GM12878 (cell line): Measurements from ENCODE around the gene LILRB1. TPM values are rescaled to one million over a fixed set of nuclear protein-coding genes. Genes with fewer than 3 reads are reported as not detected.

Experiments
- ATAC-seq: fragments of 200-7000 bp; cut with Tn5 transposase; 3 replicates; pipeline ENCODE4 v1.9.1; 2020; ENCODE audit warnings: mild to moderate bottlenecking, moderate library complexity
- BruUV-seq: library from RNA; stranded (reverse); fragments of 400-500 nt; replicated peaks from 2 replicates; lab custom pipeline; 2021; lab: Mats Ljungman, UMichigan
- CTCF ChIA-PET: fragments of 300-600 bp; sonication (Branson Sonifier 250); formaldehyde crosslinking; extraction: SDS; loops from one replicate; lab custom pipeline; 2021; ENCODE audit warnings: inconsistent platforms; lab: Yijun Ruan, JAX
- POLR2A ChIA-PET: fragments of 350-600 bp; formaldehyde crosslinking; extraction: SDS; loops from one replicate; lab custom pipeline; 2021; ENCODE audit warnings: inconsistent platforms; lab: Charles Lee
- RAD21 ChIA-PET: fragments of 300-600 bp; sonication (Branson Sonifier 250); formaldehyde crosslinking; loops from one replicate; lab custom pipeline; 2023; ENCODE audit warnings: antibody characterized with exemption; ENCODE audit not compliant: unreplicated experiment; lab: Charles Lee
- SMC1A ChIA-PET: fragments of 300-600 bp; sonication (Branson Sonifier 250); formaldehyde crosslinking; loops from one replicate; lab custom pipeline; 2023; ENCODE audit not compliant: unreplicated experiment, uncharacterized antibody; lab: Charles Lee
- DNase-seq: peaks from one replicate; pipeline ENCODE4 v3.0.0-alpha.2; 2011; ENCODE audit warnings: low read depth, low spot score
- FAIRE-seq: peaks from 3 replicates; lab custom pipeline; 2011; peaks lifted over from hg19 to GRCh38; lab: Jason Lieb, UNC
- H2AFZ ChIP-seq: 2 replicates; pipeline ENCODE4 v1.6.0; 2011; ENCODE audit warnings: low read depth, low read length, control low read depth; ENCODE audit not compliant: control insufficient read depth
- H3K27ac ChIP-seq: 2 replicates; pipeline ENCODE4 v1.5.1; 2011; ENCODE audit warnings: control low read depth; ENCODE audit not compliant: control insufficient read depth, insufficient read depth
- H3K27me3 ChIP-seq, 2 experiments: replicated peaks in 1 of 2; 2 replicates each; pipeline versions ENCODE4 v1.6.0 to v1.6.1; 2011; ENCODE audit warnings: low read length in 1 of 2; ENCODE audit not compliant: control insufficient read depth in 2 of 2, insufficient read depth in 2 of 2
- H3K36me3 ChIP-seq, 2 experiments: 2 replicates each; pipeline ENCODE4 v1.5.1; 2011; ENCODE audit warnings: low read length in 1 of 2; ENCODE audit not compliant: control insufficient read depth in 2 of 2, insufficient read depth in 2 of 2
- H3K4me1 ChIP-seq: 2 replicates; pipeline ENCODE4 v1.6.1; 2011; ENCODE audit warnings: mild to moderate bottlenecking, low read length, moderate library complexity, mixed read lengths; ENCODE audit not compliant: control insufficient read depth, insufficient read depth
- H3K4me2 ChIP-seq: 2 replicates; pipeline ENCODE4 v1.6.0; 2011; ENCODE audit warnings: control low read depth; ENCODE audit not compliant: control insufficient read depth, insufficient read depth
- H3K4me3 ChIP-seq: fragments of 200-600 bp; sonication (generic); 2 replicates; pipeline ENCODE4 v1.5.1; 2016
- H3K79me2 ChIP-seq: 2 replicates; pipeline ENCODE4 v1.6.0; 2011; ENCODE audit warnings: low read length; ENCODE audit not compliant: control insufficient read depth, insufficient read depth
- H3K9ac ChIP-seq: 2 replicates; pipeline ENCODE4 v1.8.0; 2011; ENCODE audit warnings: low read length, control low read depth, mixed read lengths; ENCODE audit not compliant: control insufficient read depth, insufficient read depth
- H3K9me3 ChIP-seq: replicated peaks from 3 replicates; pipeline ENCODE4 v1.5.1; 2011; ENCODE audit warnings: mild to moderate bottlenecking, low read length; ENCODE audit not compliant: control insufficient read depth, insufficient read depth
- H4K20me1 ChIP-seq: 2 replicates; pipeline ENCODE4 v1.6.0; 2011; ENCODE audit not compliant: control insufficient read depth, insufficient read depth
- BACH1 ChIP-seq: fragments of 450-650 bp; IDR thresholded peaks from 2 replicates; pipeline ENCODE4 v1.6.1; 2017; ENCODE audit warnings: mild to moderate bottlenecking, borderline replicate concordance
- BHLHE40 ChIP-seq, 2 experiments: fragments of 450-650 bp in 1 of 2; IDR thresholded peaks; 2 replicates each; pipeline ENCODE4 v1.6.1; 2011 to 2017; ENCODE audit warnings: low read depth in 2 of 2, borderline replicate concordance in 1 of 2, improper control_type of control experiment in 1 of 2, low read length in 1 of 2, mild to moderate bottlenecking in 1 of 2
- CHD2 ChIP-seq: IDR thresholded peaks from 2 replicates; pipeline ENCODE4 v1.6.1; 2011; ENCODE audit warnings: low read depth, low read length, improper control_type of control experiment, borderline replicate concordance
- EED ChIP-seq: sonication (generic); IDR thresholded peaks from 2 replicates; pipeline ENCODE4 v1.6.1; 2016; ENCODE audit warnings: antibody characterized with exemption, low read depth
- MEF2B ChIP-seq: fragments of 450-650 bp; IDR thresholded peaks from 2 replicates; pipeline ENCODE4 v1.6.1; 2018; ENCODE audit warnings: mild to moderate bottlenecking, moderate library complexity; ENCODE audit not compliant: partially characterized antibody, poor library complexity, severe bottlenecking
- MTA2 ChIP-seq: fragments of 450-650 bp; IDR thresholded peaks from 2 replicates; pipeline ENCODE4 v1.6.1; 2016; ENCODE audit warnings: low read depth, mild to moderate bottlenecking, moderate library complexity
- MXI1 ChIP-seq: fragments of 150-350 bp; IDR thresholded peaks from 2 replicates; pipeline ENCODE4 v1.6.1; 2011; ENCODE audit warnings: low read depth, mild to moderate bottlenecking, inconsistent platforms, low read length, improper control_type of control experiment
- POU2F2 ChIP-seq: IDR thresholded peaks from 3 replicates; pipeline ENCODE4 v1.6.1; 2011; ENCODE audit warnings: low read depth, mild to moderate bottlenecking, low read length, borderline replicate concordance
- RAD51 ChIP-seq: fragments of 450-650 bp; IDR thresholded peaks from 2 replicates; pipeline ENCODE4 v1.6.1; 2016; ENCODE audit warnings: moderate library complexity, mild to moderate bottlenecking, inconsistent platforms
- RFX5 ChIP-seq: IDR thresholded peaks from 2 replicates; pipeline ENCODE4 v1.6.1; 2011; ENCODE audit warnings: low read depth, low read length, improper control_type of control experiment
- STAT3 ChIP-seq: IDR thresholded peaks from 2 replicates; pipeline ENCODE4 v1.6.1; 2011; ENCODE audit warnings: low read depth, low read length, improper control_type of control experiment
- WGBS: methylation state at CpG from one replicate; pipeline ENCODE4 v1.1.6; 2016; ENCODE audit warnings: low lambda C conversion rate; ENCODE audit not compliant: insufficient replicate concordance, insufficient coverage; ENCODE audit errors: missing lambda C conversion rate; 5-methylcytosine and 5-hydroxymethylcytosine counted together
- in situ Hi-C: fragments of 300-500 bp; cut with MboI; formaldehyde crosslinking; loops from 9 replicates; pipeline ENCODE4 v1.14.3; 2018; ENCODE audit warnings: mixed read lengths
- intact Hi-C: fragments of 100-400 bp; cut with micrococcal nuclease; formaldehyde crosslinking; loops from one replicate; pipeline ENCODE4 v1.14.2; 2022; ENCODE audit not compliant: unreplicated experiment
- polyA plus RNA-seq, 11 experiments: library from polyadenylated mRNA; depleted of rRNA in 4 of 11; unstranded in 6 of 11; stranded (reverse) in 5 of 11; fragments of >200 nt; fragmentation: Nextera tagmentation in 4 of 11; fragmentation: Illumina TruSeq in 1 of 11; extraction: Ambion mirVana in 4 of 11; extraction: Trizol in 1 of 11; gene quantifications; 1 replicate in 1 of 11; 2 replicates in 10 of 11; pipeline versions ENCODE4 v1.2.1 to v1.2.3, GENCODE V29; 2011 to 2016; ENCODE audit warnings: inconsistent platforms in 2 of 11, missing spikeins in 2 of 11, low read depth in 1 of 11
- total RNA-seq, 4 experiments: library from RNA; depleted of rRNA in 3 of 4; stranded (reverse); fragments of >200 nt in 3 of 4; fragmentation: Illumina TruSeq in 1 of 4; extraction: Trizol in 1 of 4; gene quantifications; 2 replicates each; pipeline versions ENCODE4 v1.2.1 to v1.2.3, GENCODE V29; 2013 to 2021
- TF ChIP-seq, protein P1 (sequence below): fragments of 450-650 bp; IDR thresholded peaks from 2 replicates; pipeline ENCODE4 v1.6.1; 2016; ENCODE audit warnings: mild to moderate bottlenecking
- TF ChIP-seq, protein P2 (sequence below): fragments of 450-650 bp; IDR thresholded peaks from 2 replicates; pipeline ENCODE4 v1.6.1; 2017; ENCODE audit warnings: mild to moderate bottlenecking, low read depth, inconsistent platforms; ENCODE audit not compliant: poor library complexity, severe bottlenecking
- TF ChIP-seq, protein P3 (sequence below): IDR thresholded peaks from 2 replicates; pipeline ENCODE4 v1.6.1; 2012; ENCODE audit warnings: low read length, inconsistent platforms
- TF ChIP-seq, protein P4 (sequence below): fragments of 450-650 bp; IDR thresholded peaks from 2 replicates; pipeline ENCODE4 v1.6.1; 2016; ENCODE audit warnings: mild to moderate bottlenecking

LILRB1 gene
- total and polyA plus RNA-seq, 10 of the 15 experiments (the other 5 are each of a cell fraction or from before 2014, with no cell fraction given), result 4.9 to 92.2 (median 50.1) TPM

DNA sequence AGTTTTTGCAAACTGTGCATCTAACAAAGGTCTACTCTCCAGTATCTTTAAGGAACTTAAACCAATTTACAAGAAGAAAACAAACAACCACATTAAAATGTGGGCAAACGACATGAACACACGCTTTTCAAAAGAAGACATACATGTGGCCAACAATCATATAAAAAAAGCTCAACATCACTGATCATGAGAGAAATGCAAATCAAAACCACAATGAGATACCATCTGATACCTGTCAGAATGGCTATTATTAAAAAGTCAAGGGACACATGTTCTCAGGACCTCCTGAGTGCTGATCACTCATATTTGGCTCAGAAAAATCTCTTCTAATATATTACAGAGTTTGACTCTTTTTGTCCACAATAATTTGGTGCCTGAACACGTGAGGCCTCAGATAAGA is 14.2 kb upstream of the LILRB1 start:
- Histone ChIP-seq H4K20me1 (no peaks in the 10 kb centered on the region), H3K79me2 (peaks cover 45% of the 10 kb centered on the region), H3K27ac (peak overlapping the region; percentile 98), H3K4me3 (peak overlapping the region; percentile 96), H3K9me3 (peaks cover 12% of the 10 kb centered on the region), H3K4me1 (peaks cover 18% of the 10 kb centered on the region), H3K9ac (peak overlapping the region; percentile 96), H3K4me2 (peak overlapping the region; percentile 87), H3K36me3 (no peaks in the 10 kb centered on the region; a peak in 1 of 4 replicates), H2AFZ (no peak overlapping the region), H3K27me3 (no peaks in the 10 kb centered on the region)
- FAIRE-seq, result peak; percentile 70
- in situ Hi-C loops (no loop called here), intact Hi-C loops (loop anchor here (2.0 to 10.0 kb wide), 4 partner anchors 64 to 769 kb away; partner anchors contain the start of genes RPL28 and TMEM238)
- peak; percentile 49 for ATAC-seq
- ChIA-PET CTCF (interaction anchor here (0.7 to 8.3 kb wide), 8 partner anchors 9 to 350 kb away, joined by 3 to 56 read pairs (median 7); partner anchors contain the start of gene LILRB4), SMC1A (interaction anchor here (1.0 to 3.9 kb wide), 12 partner anchors 9 to 94 kb away, joined by 3 to 27 read pairs (median 4); no protein-coding TSS in a partner anchor), RAD21 (interaction anchor here (0.7 to 2.8 kb wide), 7 partner anchors 9 to 130 kb away, joined by 3 to 17 read pairs (median 4); partner anchors contain the start of gene LILRB4), POLR2A (interaction anchor here (1.0 to 3.0 kb wide), 5 partner anchors 8 to 638 kb away, joined by 3 to 14 read pairs (median 4); partner anchors contain the start of gene LENG8)
- 2% methylated on average over 3 of the region's 3 CpGs for WGBS
- BruUV-seq, result no TSS peak
- peak; percentile 52 for DNase-seq
- TF ChIP-seq CHD2 (0 out of 2 replicates have a peak, but pooled peaks have one; percentile 23), RAD51 (peak; percentile 66), BHLHE40 (IDR thresholded peaks at IDR 0.05; ENCODE audit: borderline replicate concordance in 1 of 2, low read depth in 2 of 2, low read length in 1 of 2) (peak; percentile 39 to 49; a peak in 2 of 4 replicates), POU2F2 (peak; percentile 84; the same call in 2 of the 3 replicates), EED (no peak), BACH1 (0 out of 2 replicates have a peak, but pooled peaks have one; percentile 35), MEF2B (peak; percentile 20), STAT3 (0 out of 2 replicates have a peak, but pooled peaks have one; percentile 50), MXI1 (peak; percentile 78), RFX5 (no peak), MTA2 (peak; percentile 20; the same call in 1 of the 2 replicates)
- TF ChIP-seq, protein P1, sequence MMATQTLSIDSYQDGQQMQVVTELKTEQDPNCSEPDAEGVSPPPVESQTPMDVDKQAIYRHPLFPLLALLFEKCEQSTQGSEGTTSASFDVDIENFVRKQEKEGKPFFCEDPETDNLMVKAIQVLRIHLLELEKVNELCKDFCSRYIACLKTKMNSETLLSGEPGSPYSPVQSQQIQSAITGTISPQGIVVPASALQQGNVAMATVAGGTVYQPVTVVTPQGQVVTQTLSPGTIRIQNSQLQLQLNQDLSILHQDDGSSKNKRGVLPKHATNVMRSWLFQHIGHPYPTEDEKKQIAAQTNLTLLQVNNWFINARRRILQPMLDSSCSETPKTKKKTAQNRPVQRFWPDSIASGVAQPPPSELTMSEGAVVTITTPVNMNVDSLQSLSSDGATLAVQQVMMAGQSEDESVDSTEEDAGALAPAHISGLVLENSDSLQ, result peak; percentile 86
- TF ChIP-seq, protein P2, sequence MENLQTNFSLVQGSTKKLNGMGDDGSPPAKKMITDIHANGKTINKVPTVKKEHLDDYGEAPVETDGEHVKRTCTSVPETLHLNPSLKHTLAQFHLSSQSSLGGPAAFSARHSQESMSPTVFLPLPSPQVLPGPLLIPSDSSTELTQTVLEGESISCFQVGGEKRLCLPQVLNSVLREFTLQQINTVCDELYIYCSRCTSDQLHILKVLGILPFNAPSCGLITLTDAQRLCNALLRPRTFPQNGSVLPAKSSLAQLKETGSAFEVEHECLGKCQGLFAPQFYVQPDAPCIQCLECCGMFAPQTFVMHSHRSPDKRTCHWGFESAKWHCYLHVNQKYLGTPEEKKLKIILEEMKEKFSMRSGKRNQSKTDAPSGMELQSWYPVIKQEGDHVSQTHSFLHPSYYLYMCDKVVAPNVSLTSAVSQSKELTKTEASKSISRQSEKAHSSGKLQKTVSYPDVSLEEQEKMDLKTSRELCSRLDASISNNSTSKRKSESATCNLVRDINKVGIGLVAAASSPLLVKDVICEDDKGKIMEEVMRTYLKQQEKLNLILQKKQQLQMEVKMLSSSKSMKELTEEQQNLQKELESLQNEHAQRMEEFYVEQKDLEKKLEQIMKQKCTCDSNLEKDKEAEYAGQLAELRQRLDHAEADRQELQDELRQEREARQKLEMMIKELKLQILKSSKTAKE, result peak; percentile 11
- TF ChIP-seq, protein P3, sequence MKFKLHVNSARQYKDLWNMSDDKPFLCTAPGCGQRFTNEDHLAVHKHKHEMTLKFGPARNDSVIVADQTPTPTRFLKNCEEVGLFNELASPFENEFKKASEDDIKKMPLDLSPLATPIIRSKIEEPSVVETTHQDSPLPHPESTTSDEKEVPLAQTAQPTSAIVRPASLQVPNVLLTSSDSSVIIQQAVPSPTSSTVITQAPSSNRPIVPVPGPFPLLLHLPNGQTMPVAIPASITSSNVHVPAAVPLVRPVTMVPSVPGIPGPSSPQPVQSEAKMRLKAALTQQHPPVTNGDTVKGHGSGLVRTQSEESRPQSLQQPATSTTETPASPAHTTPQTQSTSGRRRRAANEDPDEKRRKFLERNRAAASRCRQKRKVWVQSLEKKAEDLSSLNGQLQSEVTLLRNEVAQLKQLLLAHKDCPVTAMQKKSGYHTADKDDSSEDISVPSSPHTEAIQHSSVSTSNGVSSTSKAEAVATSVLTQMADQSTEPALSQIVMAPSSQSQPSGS, result peak; percentile 42; the same call in 1 of the 2 replicates
- TF ChIP-seq, protein P4, sequence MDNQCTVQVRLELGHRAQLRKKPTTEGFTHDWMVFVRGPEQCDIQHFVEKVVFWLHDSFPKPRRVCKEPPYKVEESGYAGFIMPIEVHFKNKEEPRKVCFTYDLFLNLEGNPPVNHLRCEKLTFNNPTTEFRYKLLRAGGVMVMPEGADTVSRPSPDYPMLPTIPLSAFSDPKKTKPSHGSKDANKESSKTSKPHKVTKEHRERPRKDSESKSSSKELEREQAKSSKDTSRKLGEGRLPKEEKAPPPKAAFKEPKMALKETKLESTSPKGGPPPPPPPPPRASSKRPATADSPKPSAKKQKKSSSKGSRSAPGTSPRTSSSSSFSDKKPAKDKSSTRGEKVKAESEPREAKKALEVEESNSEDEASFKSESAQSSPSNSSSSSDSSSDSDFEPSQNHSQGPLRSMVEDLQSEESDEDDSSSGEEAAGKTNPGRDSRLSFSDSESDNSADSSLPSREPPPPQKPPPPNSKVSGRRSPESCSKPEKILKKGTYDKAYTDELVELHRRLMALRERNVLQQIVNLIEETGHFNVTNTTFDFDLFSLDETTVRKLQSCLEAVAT, result no peak
